Breast epithelium (tissue), 4 donors: ENCODE data around the gene EPB41L2. TPM values are rescaled to one million over a fixed set of nuclear protein-coding genes. Genes with fewer than 3 reads are reported as not detected.

Experiments
- DNase-seq, 2 donors: peaks; one replicate each; pipeline ENCODE4 v3.0.0-alpha.2; 2019; ENCODE audit warnings: low spot score in 2 of 2
- H3K27ac ChIP-seq, 2 donors: fragments of 200-600 bp; sonication (generic) in 1 of 2; one replicate each; pipeline ENCODE4 v1.5.1; 2016 to 2019; ENCODE audit warnings: mild to moderate bottlenecking in 1 of 2
- H3K27me3 ChIP-seq, 2 donors: fragments of 200-600 bp; sonication (generic) in 1 of 2; one replicate each; pipeline versions ENCODE4 v1.5.1 to v1.6.0; 2017 to 2019; ENCODE audit warnings: control low read depth in 1 of 2, mild to moderate bottlenecking in 1 of 2
- H3K36me3 ChIP-seq: fragments of 200-600 bp; one replicate; pipeline ENCODE4 v1.5.1; 2019
- H3K4me1 ChIP-seq, 2 donors: fragments of 200-600 bp; sonication (generic); one replicate each; pipeline ENCODE4 v1.5.1; 2016 to 2019; ENCODE audit warnings: control low read depth in 1 of 2
- H3K4me3 ChIP-seq, 3 donors: fragments of 200-600 bp; sonication (generic); 1 replicate in 2 of 3; 2 replicates in 1 of 3; pipeline ENCODE4 v1.5.1; 2016 to 2019; ENCODE audit warnings: mild to moderate bottlenecking in 3 of 3, moderate library complexity in 2 of 3
- H3K9me3 ChIP-seq, 2 donors: fragments of 200-600 bp; sonication (generic) in 1 of 2; one replicate each; pipeline ENCODE4 v1.5.1; 2016 to 2019; ENCODE audit warnings: control low read depth in 1 of 2
- POLR2A ChIP-seq: fragments of 450-650 bp; IDR thresholded peaks from one replicate; pipeline ENCODE4 v1.6.1; 2016; ENCODE audit warnings: antibody characterized with exemption, mild to moderate bottlenecking, moderate library complexity
- POLR2AphosphoS5 ChIP-seq, 3 donors: sonication (generic); formaldehyde crosslinking; IDR thresholded peaks; one replicate each; pipeline ENCODE4 v1.6.1; 2017; ENCODE audit warnings: antibody characterized with exemption in 3 of 3
- intact Hi-C: fragments of 100-400 bp; cut with DNase I; formaldehyde crosslinking; loops from one replicate; pipeline ENCODE4 v1.15.1; 2023; ENCODE audit warnings: low total_unique reads
- total RNA-seq, 3 donors: library from RNA; depleted of rRNA; stranded (reverse); fragments of >200 nt; gene quantifications; one replicate each; pipeline ENCODE4 v1.1.0, GENCODE V29; 2016
- TF ChIP-seq, protein P1 (sequence below), 3 donors: fragments of 450-650 bp; IDR thresholded peaks; one replicate each; pipeline ENCODE4 v1.5.1; 2016 to 2017; ENCODE audit warnings: antibody characterized with exemption in 3 of 3, mild to moderate bottlenecking in 3 of 3, moderate library complexity in 3 of 3

The EPB41L2 gene
- total RNA-seq, 3 donors from 2014 or later = 72.7 to 110 (median 101) TPM

DNA sequence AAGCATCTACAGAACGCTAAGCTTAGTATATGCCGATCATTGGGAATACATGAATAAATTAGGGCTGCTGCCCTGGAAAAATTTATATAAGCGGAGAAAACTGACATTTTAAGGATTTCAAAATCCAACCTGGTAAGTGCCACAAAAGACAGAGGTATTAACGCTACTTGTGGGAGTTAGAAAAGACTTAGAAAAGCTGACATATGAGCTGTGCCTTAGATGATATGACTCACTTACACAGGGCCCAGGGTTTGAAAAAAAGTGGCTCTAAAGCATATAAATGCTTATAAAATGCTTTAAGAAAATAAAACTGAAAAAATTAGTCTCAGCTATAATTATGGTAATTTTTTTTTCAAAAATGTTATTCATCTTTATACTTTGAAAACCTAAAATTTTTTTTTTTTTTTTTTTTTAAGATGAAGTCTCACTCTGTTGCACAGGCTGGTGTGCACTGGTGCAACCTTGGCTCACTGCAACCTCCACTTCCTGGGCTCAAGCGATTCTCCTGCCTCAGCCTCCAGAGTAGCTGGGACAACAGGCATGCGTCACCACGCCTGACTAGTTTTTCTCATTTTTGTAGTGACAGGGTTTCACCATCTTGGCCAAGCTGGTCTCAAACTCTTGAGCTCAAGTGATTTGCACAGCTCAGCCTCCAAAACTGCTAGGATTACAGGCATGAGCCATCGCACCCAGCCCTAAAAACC is 25.7 kb downstream of the EPB41L2 start:
- H3K27me3 ChIP-seq = no peaks in the 10 kb centered on the region
- H3K36me3 ChIP-seq = no peaks in the 10 kb centered on the region
- intact Hi-C loops = no loop called here
- DNase-seq = no peak
- no peaks in the 10 kb centered on the region for H3K4me1 ChIP-seq
- TF ChIP-seq, protein P1, sequence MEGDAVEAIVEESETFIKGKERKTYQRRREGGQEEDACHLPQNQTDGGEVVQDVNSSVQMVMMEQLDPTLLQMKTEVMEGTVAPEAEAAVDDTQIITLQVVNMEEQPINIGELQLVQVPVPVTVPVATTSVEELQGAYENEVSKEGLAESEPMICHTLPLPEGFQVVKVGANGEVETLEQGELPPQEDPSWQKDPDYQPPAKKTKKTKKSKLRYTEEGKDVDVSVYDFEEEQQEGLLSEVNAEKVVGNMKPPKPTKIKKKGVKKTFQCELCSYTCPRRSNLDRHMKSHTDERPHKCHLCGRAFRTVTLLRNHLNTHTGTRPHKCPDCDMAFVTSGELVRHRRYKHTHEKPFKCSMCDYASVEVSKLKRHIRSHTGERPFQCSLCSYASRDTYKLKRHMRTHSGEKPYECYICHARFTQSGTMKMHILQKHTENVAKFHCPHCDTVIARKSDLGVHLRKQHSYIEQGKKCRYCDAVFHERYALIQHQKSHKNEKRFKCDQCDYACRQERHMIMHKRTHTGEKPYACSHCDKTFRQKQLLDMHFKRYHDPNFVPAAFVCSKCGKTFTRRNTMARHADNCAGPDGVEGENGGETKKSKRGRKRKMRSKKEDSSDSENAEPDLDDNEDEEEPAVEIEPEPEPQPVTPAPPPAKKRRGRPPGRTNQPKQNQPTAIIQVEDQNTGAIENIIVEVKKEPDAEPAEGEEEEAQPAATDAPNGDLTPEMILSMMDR (IDR thresholded peaks at IDR 0.05) = no peak
- TF ChIP-seq POLR2AphosphoS5 (IDR thresholded peaks at IDR 0.05) (no peak), POLR2A (no peak)
- H3K27ac ChIP-seq = no peak overlapping the region
- no peak overlapping the region for H3K4me3 ChIP-seq
- H3K9me3 ChIP-seq = no peaks in the 10 kb centered on the region

DNA sequence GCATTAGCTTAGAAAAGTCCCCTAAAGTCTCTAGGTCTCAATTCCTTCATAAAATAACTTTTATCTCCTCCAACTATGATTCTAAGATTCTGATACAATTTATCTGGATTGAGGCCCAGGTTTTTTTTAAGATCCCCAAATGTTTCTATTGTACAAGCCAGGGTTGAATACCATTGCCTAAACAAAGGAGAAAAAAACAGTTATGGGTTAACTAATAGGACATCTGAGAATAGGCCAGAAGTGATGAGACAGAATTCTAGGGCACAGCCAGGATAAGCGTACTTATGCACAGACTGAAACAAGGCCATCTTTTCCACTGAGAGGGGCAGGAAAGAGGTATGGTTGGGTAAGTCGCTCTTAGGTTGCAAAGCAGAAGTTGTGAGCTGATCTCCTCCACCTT is 26.4 kb downstream of the EPB41L2 start:
- DNase-seq = no peak
- TF ChIP-seq POLR2AphosphoS5 (IDR thresholded peaks at IDR 0.05) (no peak), POLR2A (no peak)
- TF ChIP-seq, protein P1 (IDR thresholded peaks at IDR 0.05) = no peak
- Histone ChIP-seq H3K36me3 (no peaks in the 10 kb centered on the region), H3K4me1 (no peaks in the 10 kb centered on the region), H3K9me3 (no peaks in the 10 kb centered on the region), H3K4me3 (no peak overlapping the region), H3K27ac (no peak overlapping the region), H3K27me3 (no peaks in the 10 kb centered on the region)
- intact Hi-C loops = no loop called here

DNA sequence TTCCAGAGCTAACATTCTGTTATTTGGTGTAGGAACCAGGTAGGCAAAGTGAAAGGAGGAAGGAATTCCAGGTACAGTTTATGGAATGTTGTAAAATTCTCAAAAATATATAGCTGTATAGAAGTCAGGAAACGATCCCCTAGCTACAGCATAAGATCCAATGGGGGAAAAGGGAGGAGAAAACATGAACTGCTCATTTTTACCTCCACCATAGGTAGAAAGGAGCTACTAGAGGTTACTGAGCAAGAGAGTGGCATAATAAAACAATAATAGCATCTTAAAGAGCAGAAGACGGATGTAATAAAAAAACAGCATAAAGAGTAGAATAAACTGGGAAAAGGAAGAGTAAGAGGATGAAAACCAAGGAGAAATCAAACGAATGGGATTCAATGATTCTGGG is 26.9 kb downstream of the EPB41L2 start:
- H3K9me3 ChIP-seq = no peaks in the 10 kb centered on the region
- no peaks in the 10 kb centered on the region for H3K36me3 ChIP-seq
- DNase-seq = no peak
- TF ChIP-seq, protein P1 (IDR thresholded peaks at IDR 0.05) = no peak
- TF ChIP-seq POLR2A = no peak
- TF ChIP-seq POLR2AphosphoS5 (IDR thresholded peaks at IDR 0.05) = no peak
- H3K4me3 ChIP-seq = no peak overlapping the region
- intact Hi-C loops = no loop called here
- no peaks in the 10 kb centered on the region for H3K4me1 ChIP-seq
- no peaks in the 10 kb centered on the region for H3K27me3 ChIP-seq
- H3K27ac ChIP-seq = no peak overlapping the region

DNA sequence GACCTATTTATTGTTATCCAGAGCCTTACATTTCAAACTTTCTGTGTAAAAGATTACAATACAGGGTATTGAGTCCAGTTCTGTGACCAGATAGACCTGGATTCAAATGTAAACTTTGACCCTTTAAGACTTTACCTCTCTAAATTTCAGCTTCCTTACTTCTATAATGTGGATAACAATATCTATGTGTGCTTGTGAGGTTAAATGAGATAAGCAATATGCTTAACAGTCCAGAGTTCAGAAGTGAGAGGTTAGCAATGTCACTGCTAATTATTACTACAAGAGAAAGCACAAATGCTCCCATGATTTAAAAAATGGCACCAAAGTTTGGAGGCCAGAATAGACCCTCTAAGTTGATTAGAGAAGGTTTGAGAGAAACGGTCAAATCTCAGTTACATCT is 27.5 kb downstream of the EPB41L2 start:
- no peak for TF ChIP-seq POLR2A
- TF ChIP-seq, protein P1 (IDR thresholded peaks at IDR 0.05) = no peak
- TF ChIP-seq POLR2AphosphoS5 (IDR thresholded peaks at IDR 0.05) = no peak
- no peaks in the 10 kb centered on the region for H3K9me3 ChIP-seq
- intact Hi-C loops = no loop called here
- no peaks in the 10 kb centered on the region for H3K27me3 ChIP-seq
- no peak overlapping the region for H3K27ac ChIP-seq
- no peak overlapping the region for H3K4me3 ChIP-seq
- H3K4me1 ChIP-seq = no peaks in the 10 kb centered on the region
- DNase-seq = no peak
- H3K36me3 ChIP-seq = no peaks in the 10 kb centered on the region

DNA sequence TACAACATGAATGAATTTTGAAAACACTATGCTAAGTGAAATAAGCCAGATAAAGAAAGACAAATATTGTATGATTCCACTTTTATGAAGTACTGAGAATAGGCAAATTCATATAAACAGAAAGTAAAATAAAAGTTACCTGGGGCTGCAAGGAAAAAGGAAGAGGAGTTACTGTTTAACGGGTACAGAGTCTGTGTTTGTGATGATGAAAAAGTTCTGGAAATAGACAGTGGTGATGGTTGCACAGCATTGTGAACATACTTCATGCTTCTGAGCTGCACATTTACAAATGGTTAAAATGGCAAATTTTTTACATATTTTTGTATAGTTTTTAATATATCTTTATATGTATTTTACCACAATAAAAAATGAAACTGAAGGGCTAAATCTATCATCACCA is 29.4 kb downstream of the EPB41L2 start:
- no peak for DNase-seq
- TF ChIP-seq, protein P1 (IDR thresholded peaks at IDR 0.05) = no peak
- TF ChIP-seq POLR2A = no peak
- TF ChIP-seq POLR2AphosphoS5 (IDR thresholded peaks at IDR 0.05) = no peak
- Histone ChIP-seq H3K4me3 (no peak overlapping the region), H3K27ac (no peak overlapping the region), H3K9me3 (no peaks in the 10 kb centered on the region), H3K4me1 (no peaks in the 10 kb centered on the region), H3K36me3 (no peaks in the 10 kb centered on the region), H3K27me3 (no peaks in the 10 kb centered on the region)
- intact Hi-C loops = no loop called here
